Body of pancreas (tissue), 4 donors: ENCODE measurements around the gene TXNRD2.

Experiments used
- CTCF ChIP-seq, 7 experiments: fragments of 450-650 bp in 4 of 7; fragments of 200-600 bp in 3 of 7; sonication (generic) in 3 of 7; IDR thresholded peaks; one replicate each; pipeline ENCODE4 v1.5.1; 2016 to 2019; ENCODE audit warnings: antibody characterized with exemption in 7 of 7
- POLR2A ChIP-seq, 3 donors: fragments of 450-650 bp; IDR thresholded peaks; one replicate each; pipeline ENCODE4 v1.6.1; 2016; ENCODE audit warnings: antibody characterized with exemption in 3 of 3, mild to moderate bottlenecking in 2 of 3

DNA sequence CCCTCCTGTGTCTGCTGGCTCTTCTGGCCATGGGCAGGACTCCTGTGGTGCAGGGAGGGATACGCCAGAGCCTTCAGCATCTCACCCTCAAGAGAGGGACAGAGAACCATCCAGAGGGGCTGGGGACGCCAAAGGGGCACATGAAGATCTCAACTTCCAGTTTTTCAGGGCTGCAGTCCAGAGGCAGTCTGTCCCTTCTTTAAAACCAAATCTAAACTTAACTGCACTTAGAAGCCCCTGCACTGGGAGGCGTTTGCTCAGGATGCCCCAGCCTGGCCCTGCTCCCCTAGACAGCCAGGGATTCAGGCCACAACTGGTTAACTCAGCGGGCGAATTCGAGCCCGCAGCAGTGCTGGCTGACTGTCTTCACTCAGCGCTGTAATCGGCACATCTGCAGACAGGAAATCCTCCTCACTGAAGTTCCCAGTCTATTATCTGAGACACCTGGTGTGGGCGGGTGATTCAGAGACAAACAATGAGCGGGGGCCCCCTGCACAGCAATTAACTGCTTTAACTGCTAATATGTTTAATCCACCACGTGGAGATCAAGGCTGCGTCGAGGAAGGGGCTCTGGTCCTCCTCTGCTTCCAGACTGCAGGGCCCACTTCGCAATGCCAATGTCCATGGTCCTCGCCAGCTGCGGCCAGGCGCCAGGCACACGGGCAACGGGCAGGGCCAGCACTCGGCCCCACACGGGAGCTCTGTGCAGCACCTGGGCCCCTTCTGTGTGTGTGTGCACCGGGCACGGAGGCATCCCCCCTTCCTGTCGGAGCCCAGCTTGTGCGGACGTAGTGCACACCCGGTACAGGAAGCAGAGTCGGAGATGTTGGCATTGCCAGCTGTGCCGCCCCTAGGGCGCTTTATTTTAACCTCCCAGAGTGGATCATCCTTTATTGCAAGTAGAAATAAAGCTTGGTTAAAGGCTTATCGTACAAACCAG is 50.0 kb downstream of the TXNRD2 start:
- no peak for TF ChIP-seq CTCF (IDR thresholded peaks at IDR 0.05)
- TF ChIP-seq POLR2A (IDR thresholded peaks at IDR 0.05): no peak
